K562 (cell line): Measurements from ENCODE around the gene TIFAB. TPM values are rescaled to one million over a fixed set of nuclear protein-coding genes. Genes with fewer than 3 reads are reported as not detected.

ENCODE experiments used
- ATAC-seq: fragments of 200-7000 bp; cut with Tn5 transposase; 3 replicates; pipeline ENCODE4 v1.9.1; 2020; ENCODE audit warnings: moderate library complexity
- BruUV-seq: library from RNA; stranded (reverse); fragments of 400-500 nt; replicated peaks from 2 replicates; lab custom pipeline; 2021; lab: Mats Ljungman, UMichigan
- CTCF ChIA-PET: fragments of 300-600 bp; formaldehyde crosslinking; extraction: SDS; loops from one replicate; lab custom pipeline; 2021; ENCODE audit warnings: low intra/inter-chr PET ratio; lab: Yijun Ruan, JAX
- POLR2A ChIA-PET: fragments of 300-600, 350-650 bp; sonication (Branson Sonifier 250); formaldehyde crosslinking; extraction: SDS; loops from one replicate; lab custom pipeline; 2021; ENCODE audit warnings: antibody characterized with exemption, inconsistent platforms; lab: Yijun Ruan, JAX
- DNase-seq, 4 experiments: peaks; one replicate each; pipeline versions ENCODE4 v3.0.0 to v3.0.0-alpha.2; 2011 to 2018; ENCODE audit warnings: low spot score in 3 of 4, mixed read lengths in 3 of 4; ENCODE audit errors: extremely low read depth in 1 of 4
- FAIRE-seq: peaks from 2 replicates; lab custom pipeline; 2011; peaks lifted over from hg19 to GRCh38; lab: Jason Lieb, UNC
- H2AFZ ChIP-seq: 2 replicates; pipeline ENCODE4 v1.6.0; 2011; ENCODE audit warnings: low read depth, low read length, control low read depth, inconsistent platforms
- H3K27ac ChIP-seq: fragments of 200-600 bp; 3 replicates; pipeline ENCODE4 v1.8.0; 2011; ENCODE audit warnings: low read depth, mild to moderate bottlenecking, control low read depth, inconsistent platforms, low read length, moderate library complexity, mixed read lengths; ENCODE audit errors: extremely low read depth
- H3K27me3 ChIP-seq, 2 experiments: fragments of 300-600 bp in 1 of 2; 2 replicates in 1 of 2; 3 replicates in 1 of 2; pipeline versions ENCODE4 v1.6.0 to v1.8.0; 2011; ENCODE audit warnings: inconsistent platforms in 2 of 2, low read length in 2 of 2, mild to moderate bottlenecking in 1 of 2, mixed read lengths in 1 of 2, moderate library complexity in 1 of 2; ENCODE audit not compliant: control insufficient read depth in 2 of 2, insufficient read depth in 2 of 2
- H3K36me3 ChIP-seq: fragments of 300-600 bp; 3 replicates; pipeline ENCODE4 v1.8.0; 2011; ENCODE audit warnings: mild to moderate bottlenecking, low read length, inconsistent platforms; ENCODE audit not compliant: control insufficient read depth, insufficient read depth
- H3K4me1 ChIP-seq, 2 experiments: fragments of 200-600 bp in 1 of 2; replicated peaks in 1 of 2; 2 replicates in 1 of 2; 3 replicates in 1 of 2; pipeline versions ENCODE4 v1.5.1 to v1.8.0; 2011; ENCODE audit warnings: inconsistent platforms in 2 of 2, low read length in 2 of 2, mild to moderate bottlenecking in 1 of 2, mixed read lengths in 1 of 2, moderate library complexity in 1 of 2; ENCODE audit not compliant: control insufficient read depth in 2 of 2, insufficient read depth in 2 of 2
- H3K4me2 ChIP-seq: 2 replicates; pipeline ENCODE4 v1.6.1; 2011; ENCODE audit warnings: low read length, control low read depth, inconsistent platforms, mixed read lengths; ENCODE audit not compliant: insufficient read depth
- H3K4me3 ChIP-seq: fragments of 200-600 bp; sonication (generic), shearing (Covaris generic); 2 replicates; pipeline ENCODE4 v1.5.1; 2016; ENCODE audit warnings: control low read depth, inconsistent platforms
- H3K79me2 ChIP-seq: fragments of 200-600 bp; 3 replicates; pipeline ENCODE4 v1.8.0; 2011; ENCODE audit warnings: low read length, inconsistent platforms; ENCODE audit not compliant: control insufficient read depth, insufficient read depth
- H3K9ac ChIP-seq, 2 experiments: 2 replicates each; pipeline versions ENCODE4 v1.6.0 to v1.6.1; 2011; ENCODE audit warnings: low read depth in 2 of 2, low read length in 2 of 2, control low read depth in 1 of 2, inconsistent platforms in 1 of 2, mild to moderate bottlenecking in 1 of 2, mixed read lengths in 1 of 2; ENCODE audit not compliant: insufficient read depth in 1 of 2
- H3K9me1 ChIP-seq: one replicate; pipeline ENCODE4 v1.6.0; 2011; ENCODE audit warnings: inconsistent platforms, mild to moderate bottlenecking, low read length, moderate library complexity; ENCODE audit not compliant: control insufficient read depth, insufficient read depth
- H3K9me3 ChIP-seq: replicated peaks from 2 replicates; pipeline ENCODE4 v1.5.1; 2011; ENCODE audit warnings: low read depth, low read length, inconsistent platforms; ENCODE audit not compliant: control insufficient read depth, insufficient read depth
- H4K20me1 ChIP-seq: replicated peaks from 2 replicates; pipeline ENCODE4 v1.6.1; 2011; ENCODE audit warnings: low read length, inconsistent platforms, mixed read lengths; ENCODE audit not compliant: control insufficient read depth, insufficient read depth
- CBFA2T2 ChIP-seq: fragments of 450-650 bp; conservative IDR thresholded peaks from 2 replicates; pipeline ENCODE4 v1.6.1; 2017; ENCODE audit warnings: mild to moderate bottlenecking
- CHD1 ChIP-seq: fragments of 200-600 bp; sonication (generic); IDR thresholded peaks from one replicate; pipeline ENCODE4 v1.6.1; 2012; ENCODE audit warnings: mild to moderate bottlenecking, moderate library complexity, low read length, inconsistent platforms
- ERF ChIP-seq: fragments of 450-650 bp; formaldehyde crosslinking; IDR thresholded peaks from 2 replicates; pipeline ENCODE4 v1.4.0; 2020; ENCODE audit warnings: mild to moderate bottlenecking, mixed read lengths
- ETV5 ChIP-seq: sonication (generic); formaldehyde crosslinking; IDR thresholded peaks from 2 replicates; pipeline ENCODE4 v1.4.0; 2020; ENCODE audit warnings: low read depth, mild to moderate bottlenecking, missing genetic modification reagents
- HDAC1 ChIP-seq, 2 experiments: fragments of 450-650 bp; IDR thresholded peaks; 2 replicates each; pipeline ENCODE4 v1.6.1; 2016 to 2017; ENCODE audit warnings: inconsistent platforms in 1 of 2, mild to moderate bottlenecking in 1 of 2, moderate library complexity in 1 of 2
- MED1 ChIP-seq: sonication (generic); formaldehyde crosslinking; IDR thresholded peaks from 2 replicates; pipeline ENCODE4 v1.8.1; 2023; ENCODE audit warnings: missing genetic modification reagents, borderline replicate concordance
- PHF8 ChIP-seq: fragments of 200-600 bp; sonication (generic); IDR thresholded peaks from 2 replicates; pipeline ENCODE4 v1.6.1; 2012; ENCODE audit warnings: mixed run types, mild to moderate bottlenecking, inconsistent platforms, low read length, moderate library complexity, borderline replicate concordance
- PYGO2 ChIP-seq: fragments of 450-650 bp; IDR thresholded peaks from 2 replicates; pipeline ENCODE4 v1.6.1; 2016; ENCODE audit warnings: mild to moderate bottlenecking, missing genetic modification characterization, moderate library complexity, missing compliant biosample characterization
- RB1 ChIP-seq: fragments of 450-650 bp; IDR thresholded peaks from 2 replicates; pipeline ENCODE4 v1.6.1; 2017; ENCODE audit warnings: low read depth, mild to moderate bottlenecking
- RCOR1 ChIP-seq, 2 experiments: IDR thresholded peaks; 2 replicates each; pipeline ENCODE4 v1.6.1; 2012; ENCODE audit warnings: low read depth in 2 of 2, low read length in 2 of 2, borderline replicate concordance in 1 of 2, improper control_type of control experiment in 1 of 2
- SIRT6 ChIP-seq: IDR thresholded peaks from one replicate; pipeline ENCODE4 v1.6.1; 2012; ENCODE audit warnings: low read depth, mild to moderate bottlenecking, control low read depth, inconsistent platforms, low read length, moderate library complexity
- SMAD2 ChIP-seq: fragments of 150-350 bp; IDR thresholded peaks from 2 replicates; pipeline ENCODE4 v1.6.1; 2014; ENCODE audit warnings: low read depth, mild to moderate bottlenecking, low read length
- TCF3 ChIP-seq: sonication (generic); formaldehyde crosslinking; IDR thresholded peaks from 2 replicates; pipeline ENCODE4 v1.4.0; 2020; ENCODE audit warnings: mild to moderate bottlenecking, missing genetic modification reagents
- THRAP3 ChIP-seq: fragments of 450-650 bp; IDR thresholded peaks from 2 replicates; pipeline ENCODE4 v1.6.1; 2016; ENCODE audit warnings: mild to moderate bottlenecking, inconsistent platforms, borderline replicate concordance
- ZEB2 ChIP-seq: fragments of 450-650 bp; IDR thresholded peaks from 2 replicates; pipeline ENCODE4 v1.6.1; 2016
- ZNF507 ChIP-seq: conservative IDR thresholded peaks from 2 replicates; pipeline ENCODE4 v1.6.1; 2017; ENCODE audit warnings: missing genetic modification characterization, missing compliant biosample characterization
- WGBS: fragments of 100-300 bp; shearing (Covaris generic); methylation state at CpG from one replicate; pipeline ENCODE4 v1.1.6; 2016; ENCODE audit warnings: low coverage, mixed read lengths; ENCODE audit not compliant: insufficient coverage; ENCODE audit errors: missing lambda C conversion rate; 5-methylcytosine and 5-hydroxymethylcytosine counted together
- in situ Hi-C: fragments of 300-500 bp; cut with MboI; formaldehyde crosslinking; loops from 4 replicates; pipeline ENCODE4 v1.15.0; 2018; ENCODE audit warnings: inconsistent platforms, mixed read lengths
- intact Hi-C: fragments of 100-400 bp; cut with micrococcal nuclease; formaldehyde crosslinking; loops from 2 replicates; pipeline ENCODE4 v1.14.2; 2022
- polyA plus RNA-seq, 8 experiments: library from polyadenylated mRNA; depleted of rRNA in 4 of 8; stranded (reverse) in 5 of 8; unstranded in 3 of 8; fragments of >200 nt; fragmentation: Nextera tagmentation in 2 of 8; fragmentation: Illumina TruSeq in 1 of 8; extraction: Ambion mirVana in 2 of 8; extraction: Trizol in 1 of 8; gene quantifications; 2 replicates each; pipeline versions ENCODE4 v1.2.1 to v1.2.3, GENCODE V29; 2011 to 2014; ENCODE audit warnings: inconsistent platforms in 1 of 8, missing spikeins in 1 of 8
- total RNA-seq, 7 experiments: library from RNA; depleted of rRNA in 6 of 7; stranded (reverse); fragments of >200 nt in 6 of 7; fragmentation: Illumina TruSeq in 2 of 7; extraction: Trizol in 2 of 7; gene quantifications; 2 replicates each; pipeline versions ENCODE4 v1.2.1 to v1.2.3, GENCODE V29; 2011 to 2021; ENCODE audit warnings: low replicate concordance in 1 of 7
- TF ChIP-seq, protein P1 (sequence below): sonication (generic); formaldehyde crosslinking; IDR thresholded peaks from 2 replicates; pipeline ENCODE4 v1.8.0; 2022; ENCODE audit warnings: missing genetic modification reagents, mild to moderate bottlenecking, borderline replicate concordance
- TF ChIP-seq, protein P2 (sequence below): sonication (generic); formaldehyde crosslinking; IDR thresholded peaks from 2 replicates; pipeline ENCODE4 v1.8.0; 2022; ENCODE audit warnings: mild to moderate bottlenecking, missing genetic modification reagents

TIFAB gene
- total and polyA plus RNA-seq, 9 of the 15 experiments (the other 6 are each of a cell fraction or from before 2014, with no cell fraction given): not detected

DNA sequence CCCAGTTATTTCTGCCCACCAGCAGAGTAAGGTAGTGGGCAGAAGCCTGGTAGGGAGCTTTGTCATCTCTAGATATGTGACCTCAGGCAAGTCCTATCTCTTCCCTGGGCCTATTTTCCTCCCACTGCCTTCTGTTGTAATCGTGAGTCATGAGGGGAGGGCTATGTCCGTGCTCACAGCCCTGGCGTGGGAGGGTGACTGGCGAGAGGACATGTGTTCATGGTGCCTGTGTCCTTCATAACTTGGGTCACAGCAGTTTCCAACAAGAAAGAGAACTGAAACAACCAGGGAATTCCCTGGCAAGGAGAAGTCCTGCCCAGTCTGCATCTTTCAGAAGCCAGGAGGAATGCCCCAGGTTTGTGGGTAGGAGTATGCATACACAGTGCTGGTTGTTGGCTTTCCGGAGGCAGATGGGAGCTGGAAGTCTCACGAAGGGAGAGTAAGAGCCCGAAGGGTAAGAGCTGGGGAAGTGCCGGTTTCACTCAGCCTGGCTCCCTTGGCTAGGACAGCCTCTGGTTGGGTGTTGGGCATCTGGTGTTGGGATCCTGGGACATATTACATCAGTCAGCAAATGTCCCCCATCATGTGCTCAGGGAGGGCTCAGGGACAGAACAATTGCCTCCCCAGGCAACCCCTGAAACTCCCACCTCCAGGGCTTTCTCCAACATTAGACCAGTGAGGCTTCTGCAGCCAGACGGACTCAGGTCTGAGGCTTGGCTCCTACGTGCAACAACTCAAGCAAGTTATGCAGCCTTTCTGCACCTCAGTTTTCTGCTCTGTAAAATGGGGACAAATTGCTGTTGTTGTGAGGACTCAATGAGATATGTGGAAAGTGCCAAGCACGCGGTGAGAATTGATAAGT is 4.3 kb upstream of the TIFAB start:
- ATAC-seq: peak; percentile 85
- peak overlapping the region; percentile 85 for H2AFZ ChIP-seq
- H3K36me3 ChIP-seq: no peaks in the 10 kb centered on the region
- BruUV-seq: TSS peak; percentile 97
- no peaks in the 10 kb centered on the region for H3K9me1 ChIP-seq
- no peaks in the 10 kb centered on the region for H3K9me3 ChIP-seq
- peak; percentile 98 for FAIRE-seq
- peaks cover 4% of the 10 kb centered on the region; the same call in 1 of the 3 replicates for H3K79me2 ChIP-seq
- peaks cover 26 to 47% of the 10 kb centered on the region in 2 experiments for H3K4me1 ChIP-seq
- CTCF ChIA-PET: interaction anchor here (0.8 to 2.0 kb wide), 3 partner anchors 96 to 124 kb away, joined by 3 to 9 read pairs (median 3); no protein-coding TSS in a partner anchor
- H3K27ac ChIP-seq: peak overlapping the region; percentile 87
- H3K4me3 ChIP-seq: peak overlapping the region; percentile 8
- in situ Hi-C loops: no loop called here
- H3K4me2 ChIP-seq: peak overlapping the region; percentile 79
- no peaks in the 10 kb centered on the region; a peak in 2 of 5 replicates for H3K27me3 ChIP-seq
- 29% methylated on average over 12 of the region's 12 CpGs for WGBS
- POLR2A ChIA-PET: interaction anchor here (0.5 to 1.5 kb wide), 6 partner anchors 8 to 405 kb away, joined by 3 to 5 read pairs (median 3); no protein-coding TSS in a partner anchor
- intact Hi-C loops: loop anchor here (1.0 kb wide), 1 partner anchor 19 kb away; no protein-coding TSS in a partner anchor
- H4K20me1 ChIP-seq: no peaks in the 10 kb centered on the region
- peak overlapping the region; percentile 70 to 73; a peak in 3 of 4 replicates for H3K9ac ChIP-seq
- DNase-seq: peak; percentile 79 to 88 (median 82)
- TF ChIP-seq RB1 (peak; percentile 7; the same call in 1 of the 2 replicates), SMAD2 (no peak), THRAP3 (no peak), PHF8 (peak; percentile 44; the same call in 1 of the 2 replicates), ETV5 (CRISPR knock-in tag) (peak; percentile 55), CHD1 (peak; percentile 44), CBFA2T2 (peak; percentile 46), ZEB2 (0 out of 2 replicates have a peak, but pooled peaks have one; percentile 17), MED1 (CRISPR knock-in tag) (no peak), HDAC1 (IDR thresholded peaks at IDR 0.05) (peak in 1 of 2 experiments; percentile 18; a peak in 3 of 4 replicates), RCOR1 (IDR thresholded peaks at IDR 0.05; ENCODE audit: borderline replicate concordance in 1 of 2, low read depth in 2 of 2, low read length in 2 of 2) (peak; percentile 14 to 83; a peak in 2 of 4 replicates), SIRT6 (no peak), TCF3 (peak; percentile 75), ERF (CRISPR knock-in tag) (no peak), PYGO2 (tag) (no peak), ZNF507 (tag) (no peak)
- TF ChIP-seq, protein P1, sequence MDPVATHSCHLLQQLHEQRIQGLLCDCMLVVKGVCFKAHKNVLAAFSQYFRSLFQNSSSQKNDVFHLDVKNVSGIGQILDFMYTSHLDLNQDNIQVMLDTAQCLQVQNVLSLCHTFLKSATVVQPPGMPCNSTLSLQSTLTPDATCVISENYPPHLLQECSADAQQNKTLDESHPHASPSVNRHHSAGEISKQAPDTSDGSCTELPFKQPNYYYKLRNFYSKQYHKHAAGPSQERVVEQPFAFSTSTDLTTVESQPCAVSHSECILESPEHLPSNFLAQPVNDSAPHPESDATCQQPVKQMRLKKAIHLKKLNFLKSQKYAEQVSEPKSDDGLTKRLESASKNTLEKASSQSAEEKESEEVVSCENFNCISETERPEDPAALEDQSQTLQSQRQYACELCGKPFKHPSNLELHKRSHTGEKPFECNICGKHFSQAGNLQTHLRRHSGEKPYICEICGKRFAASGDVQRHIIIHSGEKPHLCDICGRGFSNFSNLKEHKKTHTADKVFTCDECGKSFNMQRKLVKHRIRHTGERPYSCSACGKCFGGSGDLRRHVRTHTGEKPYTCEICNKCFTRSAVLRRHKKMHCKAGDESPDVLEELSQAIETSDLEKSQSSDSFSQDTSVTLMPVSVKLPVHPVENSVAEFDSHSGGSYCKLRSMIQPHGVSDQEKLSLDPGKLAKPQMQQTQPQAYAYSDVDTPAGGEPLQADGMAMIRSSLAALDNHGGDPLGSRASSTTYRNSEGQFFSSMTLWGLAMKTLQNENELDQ: no peak
- TF ChIP-seq, protein P2, sequence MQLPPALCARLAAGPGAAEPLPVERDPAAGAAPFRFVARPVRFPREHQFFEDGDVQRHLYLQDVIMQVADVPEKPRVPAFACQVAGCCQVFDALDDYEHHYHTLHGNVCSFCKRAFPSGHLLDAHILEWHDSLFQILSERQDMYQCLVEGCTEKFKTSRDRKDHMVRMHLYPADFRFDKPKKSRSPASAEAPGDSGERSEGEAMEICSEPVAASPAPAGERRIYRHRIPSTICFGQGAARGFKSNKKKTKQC (CRISPR knock-in tag): no peak; the same call in 1 of the 2 replicates
